ENCODE measurements around the gene MANSC1. TPM values are rescaled to one million over a fixed set of nuclear protein-coding genes. Genes with fewer than 3 reads are reported as not detected.

MANSC1 gene
- total RNA-seq, 1 donor from 2014 or later, result 72.1 TPM

DNA sequence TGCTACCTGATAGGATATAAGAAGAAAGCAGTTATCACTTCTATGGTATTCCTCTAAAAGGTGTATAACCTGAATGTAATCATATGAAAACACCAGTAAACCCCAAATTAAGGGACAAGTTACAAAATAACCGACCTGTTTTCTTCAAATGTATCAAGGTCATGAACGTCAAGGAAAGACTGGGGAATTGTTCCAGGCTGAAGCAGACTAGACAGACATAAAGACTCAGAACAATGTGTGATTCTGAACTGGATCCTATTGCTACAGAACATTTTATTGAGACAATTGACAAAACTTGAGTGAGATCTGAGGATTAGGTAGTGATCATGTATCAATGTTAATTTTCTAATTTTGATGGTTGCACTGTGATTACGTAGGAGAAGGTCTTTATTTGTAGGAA lies 67.8 kb downstream of the MANSC1 start:
- intact Hi-C loops (cut with DNase I), result no loop called here
- Histone ChIP-seq H3K27me3 (no peaks in the 10 kb centered on the region), H3K4me3 (no peak overlapping the region), H3K27ac (no peak overlapping the region), H3K9me3 (peaks cover 0 to 6% of the 10 kb centered on the region in 2 donors), H3K4me1 (peaks cover 0 to 13% of the 10 kb centered on the region in 2 donors), H3K36me3 (no peaks in the 10 kb centered on the region)
- TF ChIP-seq, protein P1, sequence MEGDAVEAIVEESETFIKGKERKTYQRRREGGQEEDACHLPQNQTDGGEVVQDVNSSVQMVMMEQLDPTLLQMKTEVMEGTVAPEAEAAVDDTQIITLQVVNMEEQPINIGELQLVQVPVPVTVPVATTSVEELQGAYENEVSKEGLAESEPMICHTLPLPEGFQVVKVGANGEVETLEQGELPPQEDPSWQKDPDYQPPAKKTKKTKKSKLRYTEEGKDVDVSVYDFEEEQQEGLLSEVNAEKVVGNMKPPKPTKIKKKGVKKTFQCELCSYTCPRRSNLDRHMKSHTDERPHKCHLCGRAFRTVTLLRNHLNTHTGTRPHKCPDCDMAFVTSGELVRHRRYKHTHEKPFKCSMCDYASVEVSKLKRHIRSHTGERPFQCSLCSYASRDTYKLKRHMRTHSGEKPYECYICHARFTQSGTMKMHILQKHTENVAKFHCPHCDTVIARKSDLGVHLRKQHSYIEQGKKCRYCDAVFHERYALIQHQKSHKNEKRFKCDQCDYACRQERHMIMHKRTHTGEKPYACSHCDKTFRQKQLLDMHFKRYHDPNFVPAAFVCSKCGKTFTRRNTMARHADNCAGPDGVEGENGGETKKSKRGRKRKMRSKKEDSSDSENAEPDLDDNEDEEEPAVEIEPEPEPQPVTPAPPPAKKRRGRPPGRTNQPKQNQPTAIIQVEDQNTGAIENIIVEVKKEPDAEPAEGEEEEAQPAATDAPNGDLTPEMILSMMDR (IDR thresholded peaks at IDR 0.05), result no peak
- no peak for DNase-seq (ENCODE audit: low spot score in 2 of 2)

DNA sequence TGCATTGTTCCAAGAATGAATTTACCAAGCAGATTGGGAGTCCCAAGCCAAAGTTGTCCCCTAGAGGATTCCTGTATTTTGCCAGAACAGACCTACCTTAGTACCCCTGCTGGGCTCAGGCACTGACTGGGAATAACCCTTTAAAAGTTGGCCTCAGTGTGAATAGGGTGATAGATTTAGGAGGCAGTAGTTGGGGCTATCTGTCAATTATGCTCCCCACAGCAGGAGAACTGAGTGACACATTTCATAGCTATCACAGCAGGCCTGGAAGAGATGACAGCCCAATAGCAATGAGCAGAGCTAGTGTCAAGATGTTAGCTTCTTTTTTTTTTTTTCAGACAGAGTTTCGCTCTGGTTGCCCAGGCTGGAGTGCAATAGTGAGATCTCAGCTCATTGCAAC lies 68.9 kb downstream of the MANSC1 start:
- H3K36me3 ChIP-seq, result no peaks in the 10 kb centered on the region

DNA sequence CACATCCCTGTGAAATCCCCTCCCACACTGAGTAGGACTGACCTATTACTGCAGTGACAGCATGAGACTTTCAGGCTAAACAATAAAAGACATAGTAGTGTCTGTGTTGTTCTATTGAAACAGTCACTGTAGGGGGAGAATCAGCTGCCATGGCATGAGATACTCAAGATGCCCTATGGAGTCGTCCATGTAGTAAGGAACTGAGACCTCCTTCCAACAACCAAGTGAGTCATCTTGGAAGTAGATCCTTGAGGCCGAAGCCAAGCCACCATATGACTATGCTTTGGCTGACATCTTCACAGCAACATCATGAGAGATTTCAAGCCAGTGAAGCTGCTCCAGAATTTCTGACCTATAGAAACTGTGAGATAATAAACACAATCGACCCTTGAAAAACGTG lies 71.1 kb downstream of the MANSC1 start:
- no peak overlapping the region for H3K4me3 ChIP-seq
- no peak for DNase-seq (ENCODE audit: low spot score in 2 of 2)
- TF ChIP-seq, protein P1 (IDR thresholded peaks at IDR 0.05), result no peak
- peaks cover 0 to 13% of the 10 kb centered on the region in 2 donors for H3K4me1 ChIP-seq
- no peaks in the 10 kb centered on the region for H3K27me3 ChIP-seq
- no peak overlapping the region for H3K27ac ChIP-seq
- H3K36me3 ChIP-seq, result no peaks in the 10 kb centered on the region
- intact Hi-C loops (cut with DNase I), result no loop called here
- peaks cover 0 to 8% of the 10 kb centered on the region in 2 donors for H3K9me3 ChIP-seq

More for the DNA sequence above, 68.9 kb downstream of the MANSC1 start:
- peaks cover 0 to 8% of the 10 kb centered on the region in 2 donors for H3K9me3 ChIP-seq
- H3K27me3 ChIP-seq, result no peaks in the 10 kb centered on the region
- H3K27ac ChIP-seq, result no peak overlapping the region
- intact Hi-C loops (cut with DNase I), result no loop called here
- H3K4me1 ChIP-seq, result peaks cover 0 to 13% of the 10 kb centered on the region in 2 donors
- no peak for DNase-seq (ENCODE audit: low spot score in 2 of 2)
- TF ChIP-seq, protein P1 (IDR thresholded peaks at IDR 0.05), result no peak
- H3K4me3 ChIP-seq, result no peak overlapping the region

Other genes with a start within 250 kb of the MANSC1 start
- 70.0 TPM for gene LRP6, start 83.2 kb downstream of the MANSC1 start, total RNA-seq
- gene BORCS5, start 6.8 kb upstream of the MANSC1 start, total RNA-seq, result 3.0 TPM
- gene DUSP16, start 212.6 kb upstream of the MANSC1 start, total RNA-seq, result 54.8 TPM